Testis (tissue), 3 donors: ENCODE results near the gene ANXA2. TPM values are rescaled to one million over a fixed set of nuclear protein-coding genes. Genes with fewer than 3 reads are reported as not detected.

ENCODE experiments used
- DNase-seq: peaks from one replicate; pipeline ENCODE4 v3.0.0-alpha.2; 2019
- H3K27ac ChIP-seq, 2 donors: fragments of 200-600 bp; sonication (generic); one replicate each; pipeline ENCODE4 v1.5.1; 2019
- H3K27me3 ChIP-seq: fragments of 200-600 bp; sonication (generic); one replicate; pipeline ENCODE4 v1.5.1; 2019
- H3K36me3 ChIP-seq: fragments of 200-600 bp; sonication (generic); one replicate; pipeline ENCODE4 v1.5.1; 2017; ENCODE audit warnings: low read depth; ENCODE audit errors: missing control alignments
- H3K4me1 ChIP-seq: fragments of 200-600 bp; sonication (generic); one replicate; pipeline ENCODE4 v1.5.1; 2019
- H3K4me3 ChIP-seq, 2 donors: fragments of 200-600 bp; sonication (generic); one replicate each; pipeline ENCODE4 v1.5.1; 2017 to 2019
- H3K9me3 ChIP-seq: fragments of 200-600 bp; sonication (generic); one replicate; pipeline ENCODE4 v1.5.1; 2017
- POLR2A ChIP-seq: fragments of 450-650 bp; IDR thresholded peaks from one replicate; pipeline ENCODE4 v1.6.1; 2017; ENCODE audit warnings: antibody characterized with exemption, mild to moderate bottlenecking, moderate library complexity
- WGBS, 2 donors: methylation state at CpG; one replicate each; pipeline ENCODE4 v1.1.5; 2018; 5-methylcytosine and 5-hydroxymethylcytosine counted together
- intact Hi-C: fragments of 100-400 bp; cut with DNase I; formaldehyde crosslinking; loops from one replicate; pipeline ENCODE4 v1.15.1; 2023; ENCODE audit warnings: low total_unique reads
- polyA plus RNA-seq: library from polyadenylated mRNA; stranded (reverse); fragments of 350-450 nt; fragmentation: Illumina TruSeq; extraction: RNeasy Lipid Tissue Mini Kit (QIAGEN cat#74804); gene quantifications from one replicate; pipeline ENCODE4 v1.2.3, GENCODE V29; 2014; ENCODE audit warnings: low read depth, low replicate concordance; ENCODE audit not compliant: insufficient read depth
- small RNA-seq, 2 donors: library from RNA; depleted of rRNA; stranded (forward); fragments of <200 nt; gene quantifications; one replicate each; pipeline ENCODE3, GENCODE V24; 2016
- total RNA-seq, 2 donors: library from RNA; depleted of rRNA; stranded (reverse); fragments of >200 nt; gene quantifications; one replicate each; pipeline ENCODE4 v1.2.3, GENCODE V29; 2016
- TF ChIP-seq, protein P1 (sequence below), 3 experiments: fragments of 450-650 bp in 2 of 3; fragments of 200-600 bp in 1 of 3; sonication (generic) in 1 of 3; IDR thresholded peaks; one replicate each; pipeline ENCODE4 v1.5.1; 2016 to 2019; ENCODE audit warnings: antibody characterized with exemption in 3 of 3, mild to moderate bottlenecking in 2 of 3, moderate library complexity in 1 of 3

Gene ANXA2
- total and polyA plus RNA-seq, 3 donors from 2014 or later = 199 to 388 (median 226) TPM

DNA sequence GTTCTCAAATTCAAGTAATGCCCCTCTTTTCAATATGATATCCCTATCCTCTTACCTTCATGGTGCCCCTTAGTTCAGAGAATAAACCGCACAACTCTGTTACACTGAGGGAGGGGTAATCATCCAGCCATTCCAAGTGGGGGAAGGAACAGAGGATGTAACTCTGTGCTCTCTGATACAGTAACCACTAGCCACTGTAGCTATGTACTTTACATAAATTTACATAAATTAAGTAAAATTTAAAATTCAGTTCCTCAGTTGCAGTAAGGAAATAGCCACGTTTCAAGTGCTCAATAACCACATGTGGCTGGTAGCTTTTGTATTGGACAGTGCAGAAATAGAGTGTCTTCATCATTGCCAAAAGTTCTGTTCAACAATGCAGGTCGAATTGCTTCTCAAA lies 90.8 kb downstream of the ANXA2 start:
- Histone ChIP-seq H3K9me3 (no peaks in the 10 kb centered on the region), H3K4me1 (no peaks in the 10 kb centered on the region), H3K27me3 (no peaks in the 10 kb centered on the region), H3K27ac (no peak overlapping the region), H3K4me3 (no peak overlapping the region), H3K36me3 (no peaks in the 10 kb centered on the region)
- intact Hi-C loops = no loop called here
- TF ChIP-seq POLR2A = no peak
- TF ChIP-seq, protein P1, sequence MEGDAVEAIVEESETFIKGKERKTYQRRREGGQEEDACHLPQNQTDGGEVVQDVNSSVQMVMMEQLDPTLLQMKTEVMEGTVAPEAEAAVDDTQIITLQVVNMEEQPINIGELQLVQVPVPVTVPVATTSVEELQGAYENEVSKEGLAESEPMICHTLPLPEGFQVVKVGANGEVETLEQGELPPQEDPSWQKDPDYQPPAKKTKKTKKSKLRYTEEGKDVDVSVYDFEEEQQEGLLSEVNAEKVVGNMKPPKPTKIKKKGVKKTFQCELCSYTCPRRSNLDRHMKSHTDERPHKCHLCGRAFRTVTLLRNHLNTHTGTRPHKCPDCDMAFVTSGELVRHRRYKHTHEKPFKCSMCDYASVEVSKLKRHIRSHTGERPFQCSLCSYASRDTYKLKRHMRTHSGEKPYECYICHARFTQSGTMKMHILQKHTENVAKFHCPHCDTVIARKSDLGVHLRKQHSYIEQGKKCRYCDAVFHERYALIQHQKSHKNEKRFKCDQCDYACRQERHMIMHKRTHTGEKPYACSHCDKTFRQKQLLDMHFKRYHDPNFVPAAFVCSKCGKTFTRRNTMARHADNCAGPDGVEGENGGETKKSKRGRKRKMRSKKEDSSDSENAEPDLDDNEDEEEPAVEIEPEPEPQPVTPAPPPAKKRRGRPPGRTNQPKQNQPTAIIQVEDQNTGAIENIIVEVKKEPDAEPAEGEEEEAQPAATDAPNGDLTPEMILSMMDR (IDR thresholded peaks at IDR 0.05) = no peak
- WGBS, 2 donors = 71 to 75% methylated on average over 3 of the region's 3 CpGs
- no peak for DNase-seq

DNA sequence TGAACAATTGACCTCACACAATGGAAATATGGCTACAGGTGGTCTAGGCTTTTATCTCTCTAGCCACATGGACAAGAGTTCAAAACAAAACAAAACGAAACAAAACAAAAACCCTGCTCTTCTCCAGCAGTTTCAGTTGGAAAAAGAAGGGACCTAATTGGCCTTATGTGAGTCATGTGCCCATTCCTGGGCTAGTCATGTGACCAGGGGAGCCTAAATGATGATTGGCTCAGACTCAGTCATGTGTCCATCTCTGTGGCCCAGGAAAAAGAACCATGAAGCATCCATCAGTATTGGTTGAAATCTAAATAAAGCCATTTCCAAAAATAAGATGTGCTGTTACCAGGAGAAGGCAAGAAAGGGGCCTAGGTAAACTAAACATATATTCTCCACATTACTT lies 96.8 kb downstream of the ANXA2 start:
- TF ChIP-seq, protein P1 (IDR thresholded peaks at IDR 0.05) = no peak
- intact Hi-C loops = no loop called here
- no peaks in the 10 kb centered on the region for H3K36me3 ChIP-seq
- H3K27ac ChIP-seq = no peak overlapping the region
- H3K9me3 ChIP-seq = no peaks in the 10 kb centered on the region
- 64 to 86% methylated on average over 1 of the region's 1 CpG for WGBS, 2 donors
- no peaks in the 10 kb centered on the region for H3K27me3 ChIP-seq
- H3K4me3 ChIP-seq = no peak overlapping the region
- peaks cover 5% of the 10 kb centered on the region for H3K4me1 ChIP-seq
- DNase-seq = peak; percentile 74

DNA sequence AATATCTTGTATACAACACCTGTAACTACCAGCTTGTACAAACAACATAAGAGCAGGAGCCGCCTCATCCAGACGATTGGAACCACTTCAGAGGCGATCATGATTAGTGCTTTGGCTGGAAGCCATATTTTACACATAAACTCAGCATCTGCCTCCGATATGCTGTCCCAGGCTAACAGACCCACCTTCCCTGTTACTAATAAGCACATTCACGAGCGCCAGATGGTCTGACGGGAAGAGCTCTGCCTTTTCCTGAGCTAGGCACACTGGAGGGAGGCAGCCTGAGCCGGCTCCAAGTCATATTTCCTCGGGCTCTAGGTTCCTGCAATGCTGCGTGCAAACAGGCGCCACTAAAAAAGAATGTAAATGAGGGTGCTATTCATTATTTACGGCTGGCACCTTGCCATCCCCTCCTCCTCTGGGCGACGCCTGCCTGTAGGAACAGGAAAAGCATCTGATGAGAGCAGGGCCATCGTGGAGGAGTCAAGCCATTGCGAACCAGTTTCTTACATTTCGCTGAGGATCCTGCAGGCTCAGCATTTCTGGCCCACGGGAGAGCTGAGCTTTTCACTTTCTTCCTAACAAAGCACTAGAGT lies 98.2 kb downstream of the ANXA2 start:
- H3K9me3 ChIP-seq = no peaks in the 10 kb centered on the region
- H3K27ac ChIP-seq = no peak overlapping the region
- peaks cover 5% of the 10 kb centered on the region for H3K4me1 ChIP-seq
- TF ChIP-seq, protein P1 (IDR thresholded peaks at IDR 0.05) = no peak
- TF ChIP-seq POLR2A = no peak
- intact Hi-C loops = no loop called here
- peak; percentile 55 for DNase-seq
- no peak overlapping the region for H3K4me3 ChIP-seq
- H3K27me3 ChIP-seq = no peaks in the 10 kb centered on the region
- WGBS, 2 donors = 9 to 14% methylated on average over 16 to 18 of the region's 18 CpGs
- H3K36me3 ChIP-seq = no peaks in the 10 kb centered on the region

Small RNA genes within 50 kb of the gene (small RNA-seq; reads per million reads assigned to genes)
- 0 reads per million in 2 donors for gene AC087385.3

Other genes starting within 250 kb of the ANXA2 start
- gene ICE2, start 81.2 kb upstream of the ANXA2 start, total RNA-seq = 10 to 100 TPM; 44.6 to 48.3 TPM
- gene ICE2, start 81.2 kb upstream of the ANXA2 start, polyA plus RNA-seq = 24.3 TPM